GM10266 (cell line): ENCODE measurements around the gene LRRFIP2.

Source experiments
- DNase-seq: peaks from one replicate; pipeline ENCODE4 v3.0.0; 2012; ENCODE audit errors: extremely low spot score
- CTCF ChIP-seq: IDR thresholded peaks from 2 replicates; pipeline ENCODE4 v1.5.1; 2012; ENCODE audit warnings: mild to moderate bottlenecking, low read depth; ENCODE audit not compliant: control insufficient read depth, insufficient read depth; ENCODE audit errors: missing control alignments

Gene LRRFIP2

GRCh38 chr3:37200141-37200540, 25.8 kb upstream of the LRRFIP2 start:
- no peak for TF ChIP-seq CTCF
- DNase-seq: no peak

- DNase-seq: no peak
- TF ChIP-seq CTCF: no peak
Observed at GRCh38 chr3:37198996-37199395, 24.6 kb upstream of the LRRFIP2 start.

- TF ChIP-seq CTCF: no peak
- DNase-seq: no peak
Observed at GRCh38 chr3:37198547-37198946, 24.2 kb upstream of the LRRFIP2 start.

GRCh38 chr3:37197810-37198371, 23.5 kb upstream of the LRRFIP2 start:
- DNase-seq: no peak
- TF ChIP-seq CTCF: no peak

- TF ChIP-seq CTCF: no peak
Observed at GRCh38 chr3:37194533-37194932, 20.2 kb upstream of the LRRFIP2 start.

GRCh38 chr3:37190667-37191066, 16.3 kb upstream of the LRRFIP2 start:
- no peak for DNase-seq
- TF ChIP-seq CTCF: no peak

More at GRCh38 chr3:37194533-37194932, 20.2 kb upstream of the LRRFIP2 start:
- DNase-seq: no peak

GRCh38 chr3:37189109-37189508, 14.7 kb upstream of the LRRFIP2 start:
- DNase-seq: no peak

More at GRCh38 chr3:37189109-37189508, 14.7 kb upstream of the LRRFIP2 start:
- no peak for TF ChIP-seq CTCF
